Measurements from ENCODE around the gene PCOLCE2.

- TF ChIP-seq POLR2AphosphoS5 (IDR thresholded peaks at IDR 0.05) (no peak), CTCF (IDR thresholded peaks at IDR 0.05 in 8 of 11, conservative IDR thresholded peaks at IDR 0.05 in 3 of 11) (no peak)
These were observed 79.6 kb downstream of the PCOLCE2 start for GRCh38 chr3:142809259-142809658.

Data from spleen (tissue), 7 donors.